Right ventricle myocardium inferior (tissue), 1 donor: ENCODE results near the gene GABRP. TPM values are rescaled to one million over a fixed set of nuclear protein-coding genes. Genes with fewer than 3 reads are reported as not detected.

ENCODE experiments used
- ATAC-seq: fragments of 200-7000 bp; cut with Tn5 transposase; one replicate; pipeline ENCODE4 v1.9.1; 2020; ENCODE audit warnings: mild to moderate bottlenecking, moderate library complexity
- DNase-seq: peaks from one replicate; pipeline ENCODE4 v3.0.0; 2021; ENCODE audit errors: missing footprints
- intact Hi-C: fragments of 100-400 bp; cut with DNase I; formaldehyde crosslinking; loops from one replicate; pipeline ENCODE4 v1.11.0; 2022
- total RNA-seq: library from RNA; stranded (reverse); fragmentation: NEBNext Ultra II Directional; extraction: Animal tissue kit (Norgen Biotek cat#: 25700); gene quantifications from one replicate; pipeline ENCODE4 v1.2.1, GENCODE V29; 2021
- donor health status: DM: no; HTN: yes; CAD: no; lungs with severe emphysema.

GABRP gene
- total RNA-seq, 1 donor from 2014 or later, result 0.14 TPM

DNA sequence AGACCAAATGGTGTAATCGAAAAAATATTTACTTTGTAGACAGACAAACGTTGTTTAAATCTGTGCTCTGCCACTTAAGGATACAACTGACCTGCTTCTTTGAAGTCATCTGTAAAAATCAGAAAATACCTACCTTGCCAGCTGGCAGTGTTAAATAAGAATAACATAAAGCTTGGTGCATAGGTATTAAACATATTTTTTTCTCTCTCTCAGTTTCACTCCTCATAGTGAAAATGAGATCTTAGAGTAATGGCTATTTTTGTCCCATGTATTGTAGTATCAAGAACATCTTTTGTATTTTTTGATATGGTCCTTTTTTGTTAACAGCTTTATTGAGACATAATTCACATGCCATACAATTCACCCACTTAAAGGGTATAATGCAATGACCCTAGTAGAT, 60.3 kb downstream of the GABRP start:
- no peak for ATAC-seq
- intact Hi-C loops, result no loop called here
- no peak for DNase-seq

DNA sequence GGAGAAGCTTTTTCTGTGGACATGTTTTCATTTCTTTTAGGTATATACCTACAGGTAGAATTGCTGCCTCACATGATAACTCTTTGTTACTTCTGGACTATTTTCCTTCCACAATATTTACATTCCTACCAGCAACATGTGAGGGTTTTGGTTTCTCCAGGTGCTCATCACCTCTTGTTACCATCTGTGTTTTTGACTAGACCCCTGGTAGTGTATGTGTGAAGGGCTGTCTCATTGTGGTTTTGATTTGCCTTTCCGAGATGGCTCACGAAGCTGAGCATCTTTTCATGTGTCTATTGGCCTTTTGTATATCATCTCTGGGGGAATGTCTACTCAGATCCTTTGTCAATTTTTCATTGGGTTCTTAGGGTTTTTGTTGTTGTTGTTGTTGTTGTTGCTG, 61.1 kb downstream of the GABRP start:
- ATAC-seq (no peak), DNase-seq (no peak)
- intact Hi-C loops, result no loop called here

DNA sequence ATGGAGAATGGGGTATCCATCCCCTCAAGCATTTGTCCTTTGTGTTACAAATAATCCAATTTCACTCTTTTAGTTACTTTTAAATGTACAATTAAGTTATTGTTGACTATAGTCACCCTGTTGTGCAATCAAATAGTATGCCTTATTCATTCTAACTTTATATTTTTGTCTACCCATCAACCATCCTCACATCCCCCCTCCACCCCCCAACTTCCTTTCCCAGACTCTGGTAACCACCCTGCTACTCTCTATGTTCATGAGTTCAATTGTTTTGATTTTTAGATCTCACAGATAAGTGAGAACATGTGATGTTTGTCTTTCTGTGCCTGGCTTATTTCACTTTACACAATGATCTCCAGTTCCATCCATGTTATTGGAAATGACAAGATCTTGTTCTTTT, 62.9 kb downstream of the GABRP start:
- DNase-seq (no peak), ATAC-seq (no peak)
- intact Hi-C loops, result no loop called here

GRCh38 chr5:170846846-170847245, 63.3 kb downstream of the GABRP start:
- ATAC-seq (no peak), DNase-seq (no peak)
- intact Hi-C loops, result no loop called here

GRCh38 chr5:170848033-170848432, 64.5 kb downstream of the GABRP start:
- intact Hi-C loops, result no loop called here
- no peak for DNase-seq
- no peak for ATAC-seq

DNA sequence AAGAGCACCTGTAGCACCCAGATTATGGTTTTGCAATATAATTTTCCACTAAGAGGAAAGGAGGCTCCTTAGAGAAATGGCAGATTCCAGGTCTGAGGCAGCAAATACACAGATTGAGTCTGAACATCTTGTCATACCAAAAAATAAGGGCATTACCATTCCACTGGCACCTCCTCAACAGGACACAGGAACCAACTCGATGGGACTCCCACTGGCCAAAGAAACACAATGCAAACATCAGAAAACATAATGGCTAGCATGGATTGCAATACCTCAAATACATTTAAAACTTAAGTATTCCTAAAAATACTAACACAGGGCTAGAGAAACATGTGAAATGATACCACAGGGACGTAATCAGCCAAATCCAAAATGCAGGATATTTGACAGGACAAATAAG, 65.8 kb downstream of the GABRP start:
- ATAC-seq, result no peak
- intact Hi-C loops, result no loop called here
- no peak for DNase-seq

- ATAC-seq (no peak), DNase-seq (no peak)
- intact Hi-C loops, result no loop called here
These were observed 71.0 kb downstream of the GABRP start for GRCh38 chr5:170854566-170854965.

GRCh38 chr5:170857066-170857465, 73.5 kb downstream of the GABRP start:
- ATAC-seq (no peak), DNase-seq (no peak)
- intact Hi-C loops, result no loop called here

- DNase-seq (no peak), ATAC-seq (no peak)
- intact Hi-C loops, result no loop called here
These were observed 76.9 kb downstream of the GABRP start for GRCh38 chr5:170860415-170860814.

DNA sequence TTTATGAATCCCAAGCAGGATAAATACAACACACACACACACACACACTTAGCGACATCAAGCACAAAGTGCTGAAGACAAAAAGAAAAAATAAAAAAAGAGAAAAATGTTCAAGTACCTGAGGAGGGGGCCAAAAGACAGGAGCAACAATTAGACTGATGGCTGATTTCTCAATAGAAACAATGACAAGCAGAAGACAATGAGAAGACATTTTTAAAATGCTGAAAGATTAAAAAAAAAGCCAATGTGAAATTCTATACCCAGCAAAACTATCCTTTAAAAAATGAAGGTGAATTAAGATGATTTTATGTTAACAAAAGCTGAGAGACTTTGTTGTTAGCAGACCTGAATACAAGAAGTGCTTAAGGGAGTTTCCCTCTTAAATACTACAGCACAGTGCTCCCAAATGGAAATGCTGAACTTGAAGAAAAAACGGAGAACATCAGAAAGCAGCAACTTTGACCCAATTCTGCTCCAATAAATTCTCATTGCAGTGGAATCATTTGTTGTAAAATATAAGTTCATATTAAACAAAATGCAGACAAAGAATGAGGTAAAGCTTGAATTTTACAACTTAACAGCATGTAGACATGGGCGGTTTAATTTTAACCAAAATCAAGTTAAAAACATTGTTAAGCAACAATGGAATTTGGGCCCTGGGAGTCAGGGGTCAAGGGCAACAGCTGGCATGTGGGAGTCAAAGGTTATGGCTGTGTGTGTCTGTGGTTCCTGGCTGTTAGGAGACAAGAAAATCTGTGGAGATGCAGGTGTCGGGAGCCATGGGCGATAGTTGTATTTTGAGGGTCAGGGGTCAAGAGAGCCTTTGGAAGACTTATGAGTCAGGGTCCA, 77.5 kb downstream of the GABRP start:
- DNase-seq (no peak), ATAC-seq (no peak)
- intact Hi-C loops, result no loop called here

DNA sequence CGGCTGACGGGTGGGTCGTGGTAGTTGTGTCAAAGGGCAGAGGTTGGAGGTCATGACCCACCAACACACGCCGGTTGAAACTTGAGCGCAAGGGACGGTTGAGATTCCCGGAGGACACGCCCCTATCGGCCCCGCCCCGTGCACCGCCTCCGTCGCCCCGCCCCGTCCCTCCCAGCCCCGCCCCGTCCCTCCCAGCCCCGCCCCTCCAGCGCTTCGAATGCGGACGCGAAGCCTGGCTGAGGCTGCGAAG, 78.1 kb downstream of the GABRP start:
- ATAC-seq, result no peak
- intact Hi-C loops, result no loop called here
- no peak for DNase-seq

DNA sequence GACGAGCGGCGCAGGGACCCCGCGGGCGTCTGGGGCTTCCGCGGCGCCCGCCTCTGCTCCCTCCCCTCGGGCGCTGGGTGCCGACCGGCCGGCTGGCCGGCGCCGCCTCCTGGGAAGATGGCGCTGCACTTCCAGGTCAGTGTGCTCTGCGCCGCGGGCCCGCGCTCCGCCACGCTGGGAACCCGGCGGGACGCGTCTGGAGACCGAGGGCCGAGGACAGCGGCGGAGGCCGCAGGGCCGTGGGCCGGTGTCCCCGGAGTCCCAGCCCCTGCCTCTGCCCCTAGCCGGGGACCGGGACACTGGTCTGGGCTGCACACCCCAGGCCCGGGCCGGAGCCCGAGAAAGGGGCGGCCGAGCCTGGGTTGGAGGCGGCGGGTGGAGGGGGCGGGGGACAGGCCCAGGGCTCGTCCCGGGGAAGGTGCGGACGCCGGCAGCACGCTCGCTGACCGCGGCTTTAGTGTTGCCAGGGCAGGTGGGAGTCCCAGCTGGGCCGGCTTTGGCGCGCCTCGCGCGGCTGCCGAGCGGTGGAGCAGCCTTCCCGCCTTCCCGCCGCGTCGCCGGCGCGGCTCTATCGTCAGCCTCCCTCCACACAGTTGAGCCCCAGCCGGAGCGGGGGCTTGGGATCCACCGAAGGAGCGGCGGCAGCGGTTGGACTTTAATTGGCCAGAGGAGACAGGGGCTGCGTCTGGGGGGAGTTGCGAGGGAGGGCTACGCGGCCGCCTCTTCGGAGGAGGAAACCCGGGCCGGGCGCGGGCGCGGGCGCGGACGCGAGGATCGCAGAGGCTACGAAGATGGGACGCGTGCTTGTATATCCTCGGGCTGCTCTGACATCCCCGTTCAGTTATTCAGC, 78.6 kb downstream of the GABRP start, which contains the start of gene RANBP17:
RANBP17 (plus strand) TSS at position 102 of the 850 bp plus-strand sequence.
- intact Hi-C loops, result no loop called here
- DNase-seq, result peak; percentile 58
- peak; percentile 68 for ATAC-seq

- DNase-seq, result no peak
- intact Hi-C loops, result no loop called here
- ATAC-seq, result no peak
These were observed 80.1 kb downstream of the GABRP start for GRCh38 chr5:170863646-170864045.

Other genes starting within 250 kb of the GABRP start
- 2.7 TPM for gene RANBP17, start 78.3 kb downstream of the GABRP start, total RNA-seq